Vagina (tissue), 2 donors: ENCODE data around the gene CD300LG. TPM values are rescaled to one million over a fixed set of nuclear protein-coding genes. Genes with fewer than 3 reads are reported as not detected.

Experiments used
- DNase-seq, 2 donors: peaks; one replicate each; pipeline ENCODE4 v3.0.0-alpha.2; 2017; ENCODE audit errors: extremely low spot score in 2 of 2
- H3K27ac ChIP-seq: fragments of 200-600 bp; sonication (generic); one replicate; pipeline ENCODE4 v1.5.1; 2019
- H3K27me3 ChIP-seq: fragments of 200-600 bp; sonication (generic); one replicate; pipeline ENCODE4 v1.5.1; 2019
- H3K36me3 ChIP-seq, 2 donors: fragments of 200-600 bp; sonication (generic); one replicate each; pipeline ENCODE4 v1.5.1; 2017 to 2019
- H3K4me1 ChIP-seq: fragments of 200-600 bp; sonication (generic); one replicate; pipeline ENCODE4 v1.5.1; 2019
- H3K4me3 ChIP-seq, 2 donors: fragments of 200-600 bp; sonication (generic); 1 replicate in 1 of 2; 2 replicates in 1 of 2; pipeline ENCODE4 v1.5.1; 2016 to 2019
- H3K9me3 ChIP-seq: fragments of 200-600 bp; sonication (generic); one replicate; pipeline ENCODE4 v1.5.1; 2019
- CTCF ChIP-seq, 3 experiments: fragments of 450-650 bp in 2 of 3; fragments of 200-600 bp in 1 of 3; sonication (generic) in 1 of 3; IDR thresholded peaks; one replicate each; pipeline ENCODE4 v1.5.1; 2017 to 2019; ENCODE audit warnings: antibody characterized with exemption in 3 of 3, mild to moderate bottlenecking in 2 of 3, moderate library complexity in 2 of 3
- POLR2A ChIP-seq, 2 donors: fragments of 450-650 bp; IDR thresholded peaks; one replicate each; pipeline ENCODE4 v1.6.1; 2017; ENCODE audit warnings: antibody characterized with exemption in 2 of 2, mild to moderate bottlenecking in 2 of 2, moderate library complexity in 2 of 2
- POLR2AphosphoS5 ChIP-seq, 2 donors: sonication (generic); formaldehyde crosslinking; IDR thresholded peaks; one replicate each; pipeline ENCODE4 v1.9.0; 2017; ENCODE audit warnings: antibody characterized with exemption in 2 of 2, mild to moderate bottlenecking in 2 of 2, low read depth in 1 of 2; ENCODE audit not compliant: insufficient read depth in 1 of 2
- intact Hi-C: fragments of 100-400 bp; cut with DNase I; formaldehyde crosslinking; loops from one replicate; pipeline ENCODE4 v1.15.1; 2023
- total RNA-seq: library from RNA; depleted of rRNA; stranded (reverse); fragments of >200 nt; gene quantifications from one replicate; pipeline ENCODE4 v1.2.3, GENCODE V29; 2016

The CD300LG gene
- total RNA-seq, 1 donor from 2014 or later, result 5.6 TPM

GRCh38 chr17:43816336-43817320 is 30.3 kb upstream of the CD300LG start:
- Histone ChIP-seq H3K9me3 (no peaks in the 10 kb centered on the region), H3K36me3 (peaks cover 0 to 23% of the 10 kb centered on the region in 2 donors), H3K27ac (no peak overlapping the region), H3K4me1 (no peaks in the 10 kb centered on the region), H3K27me3 (no peaks in the 10 kb centered on the region), H3K4me3 (no peak overlapping the region)
- TF ChIP-seq POLR2A (IDR thresholded peaks at IDR 0.05) (no peak), POLR2AphosphoS5 (IDR thresholded peaks at IDR 0.05; ENCODE audit: insufficient read depth in 1 of 2, low read depth in 1 of 2) (no peak), CTCF (IDR thresholded peaks at IDR 0.05) (no peak)
- DNase-seq, result no peak
- intact Hi-C loops, result no loop called here

- H3K27me3 ChIP-seq, result no peaks in the 10 kb centered on the region
- TF ChIP-seq CTCF (IDR thresholded peaks at IDR 0.05) (no peak), POLR2AphosphoS5 (IDR thresholded peaks at IDR 0.05; ENCODE audit: insufficient read depth in 1 of 2, low read depth in 1 of 2) (no peak)
- intact Hi-C loops, result no loop called here
- H3K27ac ChIP-seq, result no peak overlapping the region
- no peak overlapping the region for H3K4me3 ChIP-seq
- H3K4me1 ChIP-seq, result no peaks in the 10 kb centered on the region
- no peak for DNase-seq
- H3K36me3 ChIP-seq, result peaks cover 0 to 20% of the 10 kb centered on the region in 2 donors
- H3K9me3 ChIP-seq, result no peaks in the 10 kb centered on the region
Measured at GRCh38 chr17:43817826-43818225, 29.1 kb upstream of the CD300LG start.

- Histone ChIP-seq H3K27ac (no peak overlapping the region), H3K27me3 (no peaks in the 10 kb centered on the region), H3K4me1 (peaks cover 4% of the 10 kb centered on the region), H3K9me3 (no peaks in the 10 kb centered on the region), H3K4me3 (no peak overlapping the region), H3K36me3 (peaks cover 0 to 11% of the 10 kb centered on the region in 2 donors)
- intact Hi-C loops, result no loop called here
- no peak for DNase-seq
- TF ChIP-seq POLR2AphosphoS5 (IDR thresholded peaks at IDR 0.05; ENCODE audit: insufficient read depth in 1 of 2, low read depth in 1 of 2) (no peak), CTCF (IDR thresholded peaks at IDR 0.05) (no peak)
Measured at GRCh38 chr17:43818966-43819365, 28.0 kb upstream of the CD300LG start.

GRCh38 chr17:43820759-43821158 is 26.2 kb upstream of the CD300LG start:
- intact Hi-C loops, result no loop called here
- Histone ChIP-seq H3K27ac (no peak overlapping the region), H3K4me3 (no peak overlapping the region), H3K36me3 (peaks cover 0 to 13% of the 10 kb centered on the region in 2 donors), H3K27me3 (no peaks in the 10 kb centered on the region), H3K9me3 (no peaks in the 10 kb centered on the region), H3K4me1 (peaks cover 4% of the 10 kb centered on the region)
- no peak for DNase-seq
- TF ChIP-seq POLR2AphosphoS5 (IDR thresholded peaks at IDR 0.05; ENCODE audit: insufficient read depth in 1 of 2, low read depth in 1 of 2) (no peak), POLR2A (IDR thresholded peaks at IDR 0.05) (no peak), CTCF (IDR thresholded peaks at IDR 0.05) (no peak)
